Measurements from ENCODE around the gene HTN1.
"Not testable (repeated sequence)": the region's sequence is repeated elsewhere in the genome, so short reads cannot be mapped to it uniquely, and the experiment has no call there.

Gene HTN1

GRCh38 chr4:70050138-70050537 is at the start of gene HTN1:
Gene HTN1, plus strand, starts transcription at chr4:70050438. Its CDS starts 2,639 bp downstream, at chr4:70053077.
- in situ Hi-C loops (cut with MboI; ENCODE audit: low pct_unique_long_range_greater_than_20kb, low sequenced_read_pairs); DNase-seq: not testable (repeated sequence)

- no peak for DNase-seq
- in situ Hi-C loops (cut with MboI; ENCODE audit: low pct_unique_long_range_greater_than_20kb, low sequenced_read_pairs): no loop called here
These were observed 49.5 kb upstream of the HTN1 start for GRCh38 chr4:70000711-70001110.

- in situ Hi-C loops (cut with MboI; ENCODE audit: low pct_unique_long_range_greater_than_20kb, low sequenced_read_pairs): no loop called here
- DNase-seq: no peak
These were observed 47.7 kb upstream of the HTN1 start for GRCh38 chr4:70002507-70002906.

GRCh38 chr4:70008771-70009170 is 41.5 kb upstream of the HTN1 start:
- no peak for DNase-seq
- in situ Hi-C loops (cut with MboI; ENCODE audit: low pct_unique_long_range_greater_than_20kb, low sequenced_read_pairs): no loop called here

GRCh38 chr4:70019006-70019405 is 31.2 kb upstream of the HTN1 start:
- DNase-seq; in situ Hi-C loops (cut with MboI; ENCODE audit: low pct_unique_long_range_greater_than_20kb, low sequenced_read_pairs): not testable (repeated sequence)

GRCh38 chr4:70023218-70023617 is 27.0 kb upstream of the HTN1 start:
- DNase-seq: no peak
- in situ Hi-C loops (cut with MboI; ENCODE audit: low pct_unique_long_range_greater_than_20kb, low sequenced_read_pairs): no loop called here

GRCh38 chr4:70027011-70027410 is 23.2 kb upstream of the HTN1 start:
- DNase-seq: no peak
- in situ Hi-C loops (cut with MboI; ENCODE audit: low pct_unique_long_range_greater_than_20kb, low sequenced_read_pairs): no loop called here

GRCh38 chr4:70028159-70028558 is 22.1 kb upstream of the HTN1 start, which contains the start of gene HTN3:
Gene HTN3, plus strand, starts transcription at chr4:70028459. Its CDS starts 2,282 bp downstream, at chr4:70030741.
- in situ Hi-C loops (cut with MboI; ENCODE audit: low pct_unique_long_range_greater_than_20kb, low sequenced_read_pairs); DNase-seq: not testable (repeated sequence)

GRCh38 chr4:70037559-70037958 is 12.7 kb upstream of the HTN1 start:
- in situ Hi-C loops (cut with MboI; ENCODE audit: low pct_unique_long_range_greater_than_20kb, low sequenced_read_pairs); DNase-seq: not testable (repeated sequence)

GRCh38 chr4:70039928-70040327 is 10.3 kb upstream of the HTN1 start:
- DNase-seq; in situ Hi-C loops (cut with MboI; ENCODE audit: low pct_unique_long_range_greater_than_20kb, low sequenced_read_pairs): not testable (repeated sequence)

- no peak for DNase-seq
- in situ Hi-C loops (cut with MboI; ENCODE audit: low pct_unique_long_range_greater_than_20kb, low sequenced_read_pairs): no loop called here
These were observed 8.5 kb upstream of the HTN1 start for GRCh38 chr4:70041652-70042286.

GRCh38 chr4:70056534-70056933 is 6.3 kb downstream of the HTN1 start:
- in situ Hi-C loops (cut with MboI; ENCODE audit: low pct_unique_long_range_greater_than_20kb, low sequenced_read_pairs); DNase-seq: not testable (repeated sequence)

- in situ Hi-C loops (cut with MboI; ENCODE audit: low pct_unique_long_range_greater_than_20kb, low sequenced_read_pairs): no loop called here
- DNase-seq: no peak
These were observed 7.4 kb downstream of the HTN1 start for GRCh38 chr4:70057651-70058050.

GRCh38 chr4:70059149-70059548 is 8.9 kb downstream of the HTN1 start:
- DNase-seq: no peak
- in situ Hi-C loops (cut with MboI; ENCODE audit: low pct_unique_long_range_greater_than_20kb, low sequenced_read_pairs): no loop called here

GRCh38 chr4:70062000-70062399 is 11.8 kb downstream of the HTN1 start:
- DNase-seq: no peak
- in situ Hi-C loops (cut with MboI; ENCODE audit: low pct_unique_long_range_greater_than_20kb, low sequenced_read_pairs): no loop called here

- in situ Hi-C loops (cut with MboI; ENCODE audit: low pct_unique_long_range_greater_than_20kb, low sequenced_read_pairs): no loop called here
- DNase-seq: no peak
These were observed 30.0 kb downstream of the HTN1 start for GRCh38 chr4:70080205-70080604.

GRCh38 chr4:70099206-70099605 is 49.0 kb downstream of the HTN1 start:
- DNase-seq: no peak
- in situ Hi-C loops (cut with MboI; ENCODE audit: low pct_unique_long_range_greater_than_20kb, low sequenced_read_pairs): no loop called here
